Natural killer cell (primary cell): ENCODE results near the gene NFIB. TPM values are rescaled to one million over a fixed set of nuclear protein-coding genes. Genes with fewer than 3 reads are reported as not detected.

ENCODE experiments used
- ATAC-seq, 3 donors: fragments of 150-1000 bp in 2 of 3; fragments of 200-7000 bp in 1 of 3; cut with Tn5 transposase; 1 replicate in 1 of 3; 2 replicates in 2 of 3; pipeline ENCODE4 v1.10.0; 2021; ENCODE audit warnings: mild to moderate bottlenecking in 2 of 3, moderate library complexity in 2 of 3
- DNase-seq, 2 donors: peaks; one replicate each; pipeline versions ENCODE4 v3.0.0 to v3.0.0-alpha.2; 2013 to 2021; ENCODE audit warnings: mixed read lengths in 1 of 2
- H3K27ac ChIP-seq: one replicate; pipeline ENCODE4 v1.5.1; 2013; ENCODE audit warnings: mild to moderate bottlenecking, low read length
- H3K27me3 ChIP-seq: one replicate; pipeline ENCODE4 v1.6.1; 2013; ENCODE audit warnings: low read length; ENCODE audit not compliant: control insufficient read depth, insufficient read depth
- H3K36me3 ChIP-seq: one replicate; pipeline ENCODE4 v1.6.1; 2013; ENCODE audit warnings: low read length; ENCODE audit not compliant: control insufficient read depth, insufficient read depth
- H3K4me1 ChIP-seq: one replicate; pipeline ENCODE4 v1.6.1; 2013; ENCODE audit warnings: low read length; ENCODE audit not compliant: control insufficient read depth, insufficient read depth
- H3K4me3 ChIP-seq: one replicate; pipeline ENCODE4 v1.5.1; 2013; ENCODE audit warnings: low read length
- H3K9me3 ChIP-seq: one replicate; pipeline ENCODE4 v1.6.1; 2013; ENCODE audit warnings: low read length; ENCODE audit not compliant: control insufficient read depth, insufficient read depth
- H3K27ac Mint-ChIP-seq, 2 donors: one replicate each; pipeline ENCODE4 v1.8.0; 2022; ENCODE audit warnings: mild to moderate bottlenecking in 2 of 2, mixed read lengths in 2 of 2, moderate library complexity in 1 of 2
- H3K27me3 Mint-ChIP-seq, 2 donors: one replicate each; pipeline ENCODE4 v1.8.0; 2022; ENCODE audit warnings: low read depth in 2 of 2, mixed read lengths in 2 of 2
- H3K36me3 Mint-ChIP-seq: one replicate; pipeline ENCODE4 v1.8.0; 2022; ENCODE audit warnings: mixed read lengths
- H3K4me1 Mint-ChIP-seq, 2 donors: one replicate each; pipeline ENCODE4 v1.8.0; 2022; ENCODE audit warnings: mixed read lengths in 2 of 2
- H3K4me3 Mint-ChIP-seq: one replicate; pipeline ENCODE4 v1.8.0; 2022; ENCODE audit warnings: mild to moderate bottlenecking, moderate library complexity, mixed read lengths
- H3K9me3 Mint-ChIP-seq, 2 donors: one replicate each; pipeline ENCODE4 v1.8.0; 2022; ENCODE audit warnings: mixed read lengths in 2 of 2
- WGBS: methylation state at CpG from one replicate; pipeline ENCODE4 v1.1.7; 2013; ENCODE audit warnings: missing lambda C conversion rate; ENCODE audit not compliant: insufficient coverage; 5-methylcytosine and 5-hydroxymethylcytosine counted together
- intact Hi-C: fragments of 100-400 bp; cut with micrococcal nuclease; formaldehyde crosslinking; loops from one replicate; pipeline ENCODE4 v1.14.2; 2022
- total RNA-seq, 4 donors: library from RNA; stranded (reverse); fragments of 120-200 nt in 1 of 4; gene quantifications; one replicate each; pipeline versions ENCODE4 v1.2.3 to v1.2.4, GENCODE V29; 2013 to 2022
- TF ChIP-seq, protein P1 (sequence below): fragments of 200-600 bp; IDR thresholded peaks from one replicate; pipeline ENCODE4 v1.8.0; 2022; ENCODE audit warnings: antibody characterized with exemption

Gene NFIB
- total RNA-seq, 3 donors from 2014 or later (not counting 1 experiment from before 2014, with no cell fraction given), result 0.20 to 0.21 TPM; not detected in 1

DNA sequence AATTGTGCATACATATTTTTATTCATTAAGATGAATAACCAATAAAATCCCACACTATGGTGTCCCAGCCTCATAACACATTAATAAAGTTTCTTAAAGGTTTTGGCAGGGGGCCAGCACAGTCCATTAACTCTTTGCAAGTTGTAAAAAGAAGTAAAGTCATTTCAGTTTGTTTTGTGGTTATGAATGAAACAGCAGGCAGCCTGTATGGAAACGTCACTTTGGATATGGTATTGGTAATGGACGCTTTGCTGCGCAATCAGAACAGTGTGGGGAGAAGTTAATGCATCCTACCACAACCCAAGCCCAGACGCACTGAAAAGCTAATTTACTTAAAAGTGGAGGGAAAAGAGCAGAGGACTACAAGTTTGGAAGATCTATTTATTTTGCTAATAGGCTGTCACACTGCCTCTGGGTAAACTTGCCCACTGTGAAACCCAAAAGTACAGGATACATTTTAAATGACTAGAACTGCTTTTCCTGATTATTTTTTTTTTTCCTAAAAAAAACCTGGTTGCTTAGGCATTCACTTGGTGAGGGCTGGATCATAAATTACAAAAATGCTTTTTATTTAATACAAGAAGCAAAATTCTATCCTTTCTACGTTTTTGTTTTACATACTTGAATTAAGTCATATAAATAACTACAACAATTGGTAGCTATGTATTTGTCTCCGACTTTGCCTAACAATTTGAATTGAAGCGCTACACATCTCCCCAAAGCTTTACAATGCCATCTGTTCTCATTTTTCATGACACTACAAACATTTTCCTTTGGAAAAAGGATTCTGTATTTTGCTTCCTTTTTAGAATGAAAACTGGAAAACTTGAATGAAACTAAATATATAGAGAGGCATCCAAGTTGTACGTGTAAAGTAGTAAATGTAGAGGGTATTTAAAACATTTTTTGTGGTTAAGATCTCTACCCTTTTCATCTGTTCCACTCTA, 104.3 kb downstream of the NFIB start:
- WGBS, result 77% methylated on average over 3 of the region's 8 CpGs
- Mint-ChIP-seq H3K9me3 (peaks cover 2 to 4% of the 10 kb centered on the region in 2 donors), H3K4me1 (no peaks in the 10 kb centered on the region), H3K27me3 (peaks cover 0 to 2% of the 10 kb centered on the region in 2 donors), H3K4me3 (no peak overlapping the region), H3K27ac (no peak overlapping the region), H3K36me3 (no peaks in the 10 kb centered on the region)
- intact Hi-C loops, result no loop called here
- ATAC-seq, result no peak
- Histone ChIP-seq H3K4me1 (no peaks in the 10 kb centered on the region), H3K9me3 (no peaks in the 10 kb centered on the region), H3K27ac (no peak overlapping the region), H3K36me3 (no peaks in the 10 kb centered on the region), H3K27me3 (no peaks in the 10 kb centered on the region), H3K4me3 (no peak overlapping the region)
- DNase-seq, result no peak
- TF ChIP-seq, protein P1, sequence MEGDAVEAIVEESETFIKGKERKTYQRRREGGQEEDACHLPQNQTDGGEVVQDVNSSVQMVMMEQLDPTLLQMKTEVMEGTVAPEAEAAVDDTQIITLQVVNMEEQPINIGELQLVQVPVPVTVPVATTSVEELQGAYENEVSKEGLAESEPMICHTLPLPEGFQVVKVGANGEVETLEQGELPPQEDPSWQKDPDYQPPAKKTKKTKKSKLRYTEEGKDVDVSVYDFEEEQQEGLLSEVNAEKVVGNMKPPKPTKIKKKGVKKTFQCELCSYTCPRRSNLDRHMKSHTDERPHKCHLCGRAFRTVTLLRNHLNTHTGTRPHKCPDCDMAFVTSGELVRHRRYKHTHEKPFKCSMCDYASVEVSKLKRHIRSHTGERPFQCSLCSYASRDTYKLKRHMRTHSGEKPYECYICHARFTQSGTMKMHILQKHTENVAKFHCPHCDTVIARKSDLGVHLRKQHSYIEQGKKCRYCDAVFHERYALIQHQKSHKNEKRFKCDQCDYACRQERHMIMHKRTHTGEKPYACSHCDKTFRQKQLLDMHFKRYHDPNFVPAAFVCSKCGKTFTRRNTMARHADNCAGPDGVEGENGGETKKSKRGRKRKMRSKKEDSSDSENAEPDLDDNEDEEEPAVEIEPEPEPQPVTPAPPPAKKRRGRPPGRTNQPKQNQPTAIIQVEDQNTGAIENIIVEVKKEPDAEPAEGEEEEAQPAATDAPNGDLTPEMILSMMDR, result no peak

DNA sequence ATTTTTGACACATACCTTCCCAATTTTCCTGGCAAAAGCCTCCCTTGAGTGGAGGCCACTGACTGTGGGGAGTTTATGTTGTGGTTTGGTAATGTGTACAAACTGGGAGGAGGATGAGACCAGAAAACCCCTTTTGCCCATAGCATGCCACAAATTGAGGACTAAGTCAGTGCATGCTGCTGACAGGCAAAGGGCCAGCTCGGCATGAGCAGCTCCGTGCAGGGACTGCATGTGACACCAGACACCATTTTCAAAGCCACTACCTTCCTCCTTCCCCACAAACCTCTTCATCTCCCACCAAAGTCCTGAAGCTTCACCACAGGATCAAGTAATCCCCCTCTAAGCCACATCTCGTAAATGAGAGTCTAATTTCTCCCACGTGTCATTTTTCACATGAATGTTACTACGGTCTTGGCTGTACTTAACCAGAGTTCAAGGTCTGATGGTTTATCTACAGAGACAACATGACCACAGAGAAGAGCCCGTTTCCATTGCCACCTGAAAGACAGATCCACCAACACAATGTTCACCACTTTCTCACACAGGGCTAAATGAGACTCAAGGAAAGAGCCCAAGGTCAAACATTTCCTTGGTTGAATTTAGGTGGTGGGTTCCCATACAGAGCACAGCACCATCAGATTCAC, 106.5 kb downstream of the NFIB start:
- Histone ChIP-seq H3K4me1 (no peaks in the 10 kb centered on the region), H3K27ac (no peak overlapping the region), H3K27me3 (no peaks in the 10 kb centered on the region), H3K9me3 (no peaks in the 10 kb centered on the region), H3K4me3 (no peak overlapping the region), H3K36me3 (no peaks in the 10 kb centered on the region)
- H3K27ac Mint-ChIP-seq, result no peak overlapping the region
- DNase-seq, result no peak
- no peaks in the 10 kb centered on the region for H3K4me1 Mint-ChIP-seq
- no peaks in the 10 kb centered on the region for H3K36me3 Mint-ChIP-seq
- peaks cover 2 to 4% of the 10 kb centered on the region in 2 donors for H3K9me3 Mint-ChIP-seq
- H3K27me3 Mint-ChIP-seq, result peaks cover 0 to 2% of the 10 kb centered on the region in 2 donors
- intact Hi-C loops, result no loop called here
- 58% methylated on average over 6 of the region's 6 CpGs for WGBS
- ATAC-seq, result no peak
- TF ChIP-seq, protein P1, result no peak
- H3K4me3 Mint-ChIP-seq, result no peak overlapping the region

DNA sequence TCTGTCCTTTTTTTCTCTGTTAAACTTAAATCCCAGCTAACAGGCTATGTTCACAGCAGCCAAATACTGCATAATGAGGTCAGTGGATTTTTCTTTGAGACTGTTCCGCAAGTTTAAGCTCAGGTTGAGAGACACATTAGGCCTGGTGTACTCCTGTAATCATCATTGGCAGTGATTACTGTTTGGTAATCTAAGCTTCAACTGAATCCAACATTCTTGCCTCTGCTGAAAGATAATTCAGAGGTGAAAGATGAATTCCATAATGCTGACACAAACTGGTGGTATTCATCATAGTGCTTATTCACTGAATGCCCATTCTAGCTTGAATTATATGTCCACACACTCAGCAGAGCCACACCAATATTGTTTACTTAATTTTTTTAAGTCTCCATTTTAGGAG, 108.5 kb downstream of the NFIB start:
- Mint-ChIP-seq H3K4me3 (no peak overlapping the region), H3K27ac (no peak overlapping the region), H3K4me1 (no peaks in the 10 kb centered on the region), H3K36me3 (no peaks in the 10 kb centered on the region), H3K9me3 (peaks cover 8 to 12% of the 10 kb centered on the region in 2 donors), H3K27me3 (peaks cover 0 to 2% of the 10 kb centered on the region in 2 donors)
- ATAC-seq, result no peak
- intact Hi-C loops, result no loop called here
- WGBS, result 100% methylated on average over 1 of the region's 1 CpG
- Histone ChIP-seq H3K9me3 (no peaks in the 10 kb centered on the region), H3K4me1 (no peaks in the 10 kb centered on the region), H3K36me3 (no peaks in the 10 kb centered on the region), H3K4me3 (no peak overlapping the region), H3K27ac (no peak overlapping the region), H3K27me3 (no peaks in the 10 kb centered on the region)
- no peak for DNase-seq
- TF ChIP-seq, protein P1, result no peak
